Nephron progenitor cell (in vitro differentiated cells): ENCODE data around the gene EFNA5.

Experiments used
- DNase-seq: peaks from one replicate; pipeline ENCODE4 v3.0.0; 2021
- H3K27ac Mint-ChIP-seq: 2 replicates; pipeline ENCODE4 v1.8.0; 2021; ENCODE audit warnings: mild to moderate bottlenecking, moderate library complexity, mixed read lengths
- H3K27me3 Mint-ChIP-seq: 2 replicates; pipeline ENCODE4 v1.8.0; 2021; ENCODE audit warnings: mild to moderate bottlenecking, low read depth, mixed read lengths; ENCODE audit not compliant: poor library complexity
- H3K36me3 Mint-ChIP-seq: 2 replicates; pipeline ENCODE4 v1.8.0; 2021; ENCODE audit warnings: low read depth, mixed read lengths
- H3K4me1 Mint-ChIP-seq: 2 replicates; pipeline ENCODE4 v1.8.0; 2021; ENCODE audit warnings: mixed read lengths
- H3K4me3 Mint-ChIP-seq: 2 replicates; pipeline ENCODE4 v1.8.0; 2021; ENCODE audit warnings: mild to moderate bottlenecking, moderate library complexity, mixed read lengths
- H3K9me3 Mint-ChIP-seq: 2 replicates; pipeline ENCODE4 v1.8.0; 2021; ENCODE audit warnings: mild to moderate bottlenecking, moderate library complexity, mixed read lengths
- CTCF ChIP-seq: fragments of 200-600 bp; sonication (generic); IDR thresholded peaks from 2 replicates; pipeline ENCODE4 v1.5.0; 2021; ENCODE audit warnings: antibody characterized with exemption

The EFNA5 gene

DNA sequence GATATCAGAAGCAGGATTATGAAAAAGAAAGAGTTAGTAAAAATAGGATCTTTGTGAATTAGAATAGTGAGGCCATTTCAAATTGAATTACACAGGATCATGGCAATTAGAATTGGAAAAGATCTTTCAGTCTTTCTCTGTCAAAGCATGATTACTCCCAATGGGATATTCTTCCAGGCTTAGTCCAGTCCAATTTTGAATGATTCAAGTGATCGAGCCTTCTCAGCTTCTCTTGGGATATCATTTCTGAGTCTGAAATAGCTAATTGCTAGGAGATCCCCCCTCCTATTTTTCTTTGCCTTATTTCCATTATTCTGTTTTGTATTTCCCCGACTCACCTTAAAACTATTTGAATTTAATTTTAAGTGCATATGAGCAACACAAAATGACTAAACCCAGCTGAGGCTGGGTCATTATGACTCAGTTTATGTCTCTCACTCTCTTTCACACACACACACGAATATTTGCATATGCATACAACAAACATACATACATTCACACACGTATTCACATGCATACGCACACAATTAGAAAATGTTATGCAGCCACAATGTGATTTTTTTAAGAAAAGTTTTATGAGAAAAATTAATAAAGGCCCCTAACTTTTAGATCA lies 34.8 kb upstream of the EFNA5 start:
- no peak for DNase-seq
- H3K27me3 Mint-ChIP-seq: no peaks in the 10 kb centered on the region
- H3K4me3 Mint-ChIP-seq: peak overlapping the region; percentile 66
- peaks cover 15% of the 10 kb centered on the region for H3K4me1 Mint-ChIP-seq
- H3K9me3 Mint-ChIP-seq: peaks cover 29% of the 10 kb centered on the region
- no peak for TF ChIP-seq CTCF
- H3K36me3 Mint-ChIP-seq: peaks cover 11% of the 10 kb centered on the region
- no peak overlapping the region for H3K27ac Mint-ChIP-seq

DNA sequence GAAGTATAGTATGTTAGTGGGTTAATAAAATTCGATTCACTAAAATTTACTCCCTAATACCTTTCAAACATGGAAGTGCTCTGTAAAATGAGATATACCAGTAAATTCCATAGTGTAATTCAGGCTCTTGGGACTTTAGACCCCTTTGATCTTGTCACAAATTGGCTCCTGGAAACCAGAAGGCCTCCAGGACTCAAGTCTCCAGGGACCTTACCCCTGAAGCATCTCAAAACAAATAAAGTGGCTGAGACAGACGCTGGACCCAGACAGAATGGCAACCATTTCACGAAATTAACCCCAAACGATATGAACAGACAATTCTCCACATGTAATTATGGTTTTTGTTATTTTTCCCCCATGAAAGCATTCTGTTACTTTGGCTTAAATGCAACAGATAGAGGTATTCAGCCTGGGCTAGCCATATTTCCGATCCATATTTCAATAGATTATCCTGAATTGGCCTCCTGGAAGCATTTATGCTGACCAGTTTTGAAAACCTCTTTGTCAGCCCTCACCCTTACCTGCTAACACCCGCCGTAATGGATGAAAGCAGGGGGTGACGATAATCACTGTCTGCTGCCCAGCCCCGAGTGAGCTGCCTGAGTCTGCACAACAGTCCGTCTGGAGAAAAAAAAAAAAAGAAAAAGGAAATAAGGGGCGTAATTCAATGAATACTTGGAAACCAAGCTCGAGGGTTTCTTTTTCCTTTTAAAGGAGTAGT lies 34.1 kb upstream of the EFNA5 start:
- Mint-ChIP-seq H3K36me3 (peaks cover 11% of the 10 kb centered on the region), H3K4me1 (peaks cover 15% of the 10 kb centered on the region), H3K27ac (no peak overlapping the region), H3K9me3 (peaks cover 26% of the 10 kb centered on the region), H3K27me3 (no peaks in the 10 kb centered on the region), H3K4me3 (peak overlapping the region; percentile 66)
- DNase-seq: no peak
- no peak for TF ChIP-seq CTCF

DNA sequence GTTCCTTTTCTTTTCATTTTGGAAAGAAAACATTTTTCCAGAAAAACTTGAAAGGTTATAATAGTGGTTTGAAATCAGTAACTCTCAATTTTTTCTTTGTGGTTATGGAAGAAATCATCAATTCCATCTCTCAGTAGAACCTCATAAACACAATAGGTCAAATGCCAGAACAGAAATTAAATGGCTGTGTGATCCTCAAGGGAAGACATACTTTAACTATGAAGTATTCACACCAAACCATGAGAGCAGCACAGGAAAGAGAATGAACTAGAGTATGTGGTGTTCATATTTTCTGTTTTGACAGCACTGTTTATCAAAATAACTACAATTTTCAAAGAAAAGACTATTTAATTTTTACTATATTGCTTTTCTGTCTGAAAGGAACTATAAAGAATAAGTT lies 29.7 kb upstream of the EFNA5 start:
- no peak for TF ChIP-seq CTCF
- Mint-ChIP-seq H3K27me3 (no peaks in the 10 kb centered on the region), H3K27ac (no peak overlapping the region), H3K4me1 (peaks cover 20% of the 10 kb centered on the region), H3K36me3 (no peaks in the 10 kb centered on the region), H3K4me3 (no peak overlapping the region), H3K9me3 (peaks cover 3% of the 10 kb centered on the region)
- DNase-seq: no peak

GRCh38 chr5:107699425-107699824 lies 28.7 kb upstream of the EFNA5 start:
- Mint-ChIP-seq H3K4me1 (peaks cover 10% of the 10 kb centered on the region), H3K36me3 (no peaks in the 10 kb centered on the region), H3K27ac (no peak overlapping the region), H3K27me3 (no peaks in the 10 kb centered on the region), H3K4me3 (no peak overlapping the region), H3K9me3 (peaks cover 4% of the 10 kb centered on the region)
- TF ChIP-seq CTCF: no peak
- DNase-seq: no peak

- Mint-ChIP-seq H3K4me1 (peaks cover 9% of the 10 kb centered on the region), H3K4me3 (no peak overlapping the region), H3K36me3 (no peaks in the 10 kb centered on the region), H3K27me3 (no peaks in the 10 kb centered on the region), H3K9me3 (peaks cover 15% of the 10 kb centered on the region), H3K27ac (no peak overlapping the region)
- DNase-seq: no peak
- no peak for TF ChIP-seq CTCF
These were observed 27.5 kb upstream of the EFNA5 start for GRCh38 chr5:107698286-107698685.

GRCh38 chr5:107696498-107696897 lies 25.8 kb upstream of the EFNA5 start:
- H3K27me3 Mint-ChIP-seq: no peaks in the 10 kb centered on the region
- peaks cover 13% of the 10 kb centered on the region for H3K36me3 Mint-ChIP-seq
- H3K4me1 Mint-ChIP-seq: peaks cover 9% of the 10 kb centered on the region
- no peak overlapping the region for H3K27ac Mint-ChIP-seq
- H3K4me3 Mint-ChIP-seq: no peak overlapping the region
- DNase-seq: no peak
- H3K9me3 Mint-ChIP-seq: peaks cover 24% of the 10 kb centered on the region
- no peak for TF ChIP-seq CTCF
